Endothelial cell (in vitro differentiated cells): ENCODE data around the gene FFAR1. TPM values are rescaled to one million over a fixed set of nuclear protein-coding genes. Genes with fewer than 3 reads are reported as not detected.

Experiments used
- DNase-seq: peaks from one replicate; pipeline ENCODE4 v3.0.0; 2021; ENCODE audit warnings: low spot score
- H3K27ac Mint-ChIP-seq: one replicate; pipeline ENCODE4 v1.8.0; 2021; ENCODE audit warnings: mixed read lengths, inconsistent platforms; ENCODE audit not compliant: unreplicated experiment
- H3K27me3 Mint-ChIP-seq: one replicate; pipeline ENCODE4 v1.8.0; 2021; ENCODE audit warnings: mild to moderate bottlenecking, moderate library complexity, mixed read lengths, inconsistent platforms; ENCODE audit not compliant: unreplicated experiment
- H3K36me3 Mint-ChIP-seq: one replicate; pipeline ENCODE4 v1.8.0; 2021; ENCODE audit warnings: mild to moderate bottlenecking, low read depth, mixed read lengths, inconsistent platforms; ENCODE audit not compliant: unreplicated experiment
- H3K4me1 Mint-ChIP-seq: one replicate; pipeline ENCODE4 v1.8.0; 2021; ENCODE audit warnings: mild to moderate bottlenecking, mixed read lengths, inconsistent platforms; ENCODE audit not compliant: unreplicated experiment
- H3K4me3 Mint-ChIP-seq: one replicate; pipeline ENCODE4 v1.8.0; 2021; ENCODE audit warnings: mild to moderate bottlenecking, mixed read lengths, inconsistent platforms; ENCODE audit not compliant: unreplicated experiment
- H3K9me3 Mint-ChIP-seq: one replicate; pipeline ENCODE4 v1.8.0; 2021; ENCODE audit warnings: mixed read lengths, inconsistent platforms; ENCODE audit not compliant: unreplicated experiment
- total RNA-seq: library from RNA; stranded (reverse); fragmentation: NEBNext Ultra II Directional; extraction: Animal tissue kit (Norgen Biotek cat#: 25700); gene quantifications from one replicate; pipeline ENCODE4 v1.2.1, GENCODE V29; 2021; ENCODE audit not compliant: unreplicated experiment
- TF ChIP-seq, protein P1 (sequence below): fragments of 200-600 bp; sonication (generic); IDR thresholded peaks from one replicate; pipeline ENCODE4 v1.5.0; 2021; ENCODE audit warnings: antibody characterized with exemption; ENCODE audit not compliant: unreplicated experiment

FFAR1 gene
- total RNA-seq, 1 donor from 2014 or later, result not detected

DNA sequence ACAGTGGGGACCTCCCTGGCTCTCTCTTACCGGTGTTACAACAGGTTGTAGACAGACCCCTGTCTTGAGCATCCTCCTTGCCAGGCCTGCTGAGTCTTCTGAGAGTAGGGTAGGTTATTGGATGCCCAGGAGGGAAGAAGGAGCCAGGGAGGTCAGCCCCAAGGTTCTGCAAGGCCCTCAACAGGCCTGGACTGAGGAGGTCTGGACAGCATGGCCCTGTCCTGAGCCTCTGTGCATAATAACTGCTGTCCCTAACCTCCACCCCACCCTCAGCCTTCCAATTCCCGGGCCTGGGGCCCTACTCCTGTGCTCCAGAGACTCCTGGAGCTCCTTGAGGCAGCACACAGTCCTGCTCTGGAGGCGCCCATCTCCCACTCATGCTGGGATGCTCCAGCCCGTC is 18.4 kb upstream of the FFAR1 start:
- Mint-ChIP-seq H3K27ac (no peak overlapping the region), H3K36me3 (no peaks in the 10 kb centered on the region), H3K4me1 (no peaks in the 10 kb centered on the region), H3K9me3 (no peaks in the 10 kb centered on the region), H3K4me3 (no peak overlapping the region), H3K27me3 (no peaks in the 10 kb centered on the region)
- TF ChIP-seq, protein P1, sequence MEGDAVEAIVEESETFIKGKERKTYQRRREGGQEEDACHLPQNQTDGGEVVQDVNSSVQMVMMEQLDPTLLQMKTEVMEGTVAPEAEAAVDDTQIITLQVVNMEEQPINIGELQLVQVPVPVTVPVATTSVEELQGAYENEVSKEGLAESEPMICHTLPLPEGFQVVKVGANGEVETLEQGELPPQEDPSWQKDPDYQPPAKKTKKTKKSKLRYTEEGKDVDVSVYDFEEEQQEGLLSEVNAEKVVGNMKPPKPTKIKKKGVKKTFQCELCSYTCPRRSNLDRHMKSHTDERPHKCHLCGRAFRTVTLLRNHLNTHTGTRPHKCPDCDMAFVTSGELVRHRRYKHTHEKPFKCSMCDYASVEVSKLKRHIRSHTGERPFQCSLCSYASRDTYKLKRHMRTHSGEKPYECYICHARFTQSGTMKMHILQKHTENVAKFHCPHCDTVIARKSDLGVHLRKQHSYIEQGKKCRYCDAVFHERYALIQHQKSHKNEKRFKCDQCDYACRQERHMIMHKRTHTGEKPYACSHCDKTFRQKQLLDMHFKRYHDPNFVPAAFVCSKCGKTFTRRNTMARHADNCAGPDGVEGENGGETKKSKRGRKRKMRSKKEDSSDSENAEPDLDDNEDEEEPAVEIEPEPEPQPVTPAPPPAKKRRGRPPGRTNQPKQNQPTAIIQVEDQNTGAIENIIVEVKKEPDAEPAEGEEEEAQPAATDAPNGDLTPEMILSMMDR, result no peak
- DNase-seq, result no peak

DNA sequence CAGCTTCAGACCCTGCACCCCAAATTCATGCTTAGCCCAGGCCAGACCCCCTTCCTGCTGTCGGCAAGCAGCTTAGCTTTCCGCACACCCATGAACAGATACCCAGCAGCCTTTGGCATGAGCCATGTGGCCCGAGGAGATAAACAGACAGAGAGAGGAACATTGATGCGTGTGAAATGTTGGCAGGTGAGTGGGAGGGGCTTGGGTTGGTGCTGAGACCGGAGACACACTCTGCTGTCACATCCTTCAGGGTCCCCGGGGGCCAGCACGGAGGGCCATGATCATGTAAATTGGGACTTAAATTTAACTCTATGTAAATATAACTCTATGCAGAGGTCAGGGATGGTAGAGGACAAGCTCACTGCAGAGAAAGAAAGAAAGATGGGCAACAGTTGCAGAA is 17.2 kb upstream of the FFAR1 start:
- Mint-ChIP-seq H3K36me3 (no peaks in the 10 kb centered on the region), H3K4me1 (no peaks in the 10 kb centered on the region), H3K27ac (no peak overlapping the region), H3K27me3 (no peaks in the 10 kb centered on the region), H3K4me3 (no peak overlapping the region), H3K9me3 (no peaks in the 10 kb centered on the region)
- TF ChIP-seq, protein P1, result no peak
- DNase-seq, result no peak

DNA sequence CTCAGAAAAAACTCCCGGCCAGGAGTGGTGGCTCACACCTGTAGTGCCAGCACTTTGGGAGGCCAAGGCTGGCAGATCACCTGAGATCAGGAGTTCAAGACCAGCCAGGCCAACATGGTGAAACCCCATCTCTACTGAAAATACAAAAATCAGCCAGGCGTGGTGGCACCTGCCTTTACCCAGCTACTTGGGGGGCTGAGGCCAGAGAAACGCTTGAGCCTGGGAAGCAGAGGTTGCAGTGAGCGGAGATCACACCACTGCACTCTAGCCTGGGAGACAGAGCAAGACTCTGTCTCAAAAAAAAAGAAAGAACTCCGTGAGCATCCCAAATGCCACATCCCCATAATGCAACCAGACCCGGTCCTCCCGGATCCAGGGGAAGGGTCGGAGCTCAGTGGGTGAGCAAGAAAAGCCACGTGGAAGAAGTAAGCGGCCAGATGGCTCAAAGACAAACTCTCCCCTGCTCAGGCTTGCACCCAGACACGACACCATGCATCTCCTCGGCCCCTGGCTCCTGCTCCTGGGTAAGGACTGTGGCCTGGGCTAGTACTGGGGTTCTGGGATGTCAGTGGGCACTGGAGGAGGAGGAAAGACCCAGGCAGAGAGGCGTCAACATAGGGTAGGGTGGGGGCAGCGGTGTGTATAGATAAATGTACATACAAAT is 16.0 kb upstream of the FFAR1 start:
- Mint-ChIP-seq H3K4me3 (no peak overlapping the region), H3K36me3 (no peaks in the 10 kb centered on the region), H3K27me3 (no peaks in the 10 kb centered on the region), H3K27ac (no peak overlapping the region), H3K9me3 (no peaks in the 10 kb centered on the region), H3K4me1 (no peaks in the 10 kb centered on the region)
- no peak for DNase-seq
- TF ChIP-seq, protein P1, result no peak

DNA sequence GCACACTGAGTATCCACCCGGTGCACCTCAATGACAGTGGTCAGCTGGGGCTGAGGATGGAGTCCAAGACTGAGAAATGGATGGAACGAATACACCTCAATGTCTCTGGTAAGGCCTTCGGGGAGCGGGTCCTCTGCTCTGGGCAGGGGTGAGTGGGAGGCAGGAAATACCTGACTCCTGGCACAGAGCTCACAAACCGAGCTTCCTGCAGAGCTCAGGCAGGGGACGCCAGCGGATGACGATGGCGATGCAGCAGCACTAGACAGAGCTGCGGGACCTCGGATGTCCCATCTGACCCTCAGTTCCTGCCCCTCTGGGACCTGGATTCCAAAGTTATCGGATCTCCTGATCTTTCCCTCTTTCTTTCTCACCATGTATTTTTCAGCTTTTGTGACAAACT is 14.9 kb upstream of the FFAR1 start:
- Mint-ChIP-seq H3K27me3 (no peaks in the 10 kb centered on the region), H3K9me3 (no peaks in the 10 kb centered on the region), H3K4me3 (no peak overlapping the region), H3K4me1 (no peaks in the 10 kb centered on the region), H3K36me3 (no peaks in the 10 kb centered on the region), H3K27ac (no peak overlapping the region)
- DNase-seq, result no peak
- TF ChIP-seq, protein P1, result no peak

DNA sequence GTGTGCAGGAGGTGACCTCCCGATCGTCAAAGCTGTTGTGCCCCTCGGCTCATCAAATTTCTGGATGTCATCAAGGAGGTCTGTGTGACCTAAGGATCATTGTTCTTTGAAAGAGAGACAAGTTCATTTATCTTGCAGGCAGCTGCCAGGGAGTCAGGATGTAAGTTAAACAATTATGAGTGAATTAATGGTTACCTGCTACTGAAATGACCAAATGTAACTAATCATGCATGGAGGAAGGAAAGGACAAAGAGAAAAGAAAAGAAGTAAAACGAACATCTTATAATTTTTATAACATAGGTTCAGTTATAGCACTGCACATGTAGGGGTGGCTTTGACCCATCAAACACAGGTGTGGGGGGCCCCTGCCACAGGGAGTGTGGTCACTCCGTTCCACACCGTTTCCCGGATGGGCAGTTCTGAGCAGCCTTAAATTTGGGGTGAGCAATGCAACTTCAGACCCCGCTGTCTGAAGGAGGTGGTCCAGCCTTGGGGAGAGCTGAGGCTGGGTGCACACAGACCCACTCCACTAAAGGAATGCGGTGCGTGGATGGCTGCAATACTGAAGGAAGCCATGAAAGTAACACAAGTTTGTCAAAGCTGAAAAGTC is 13.5 kb upstream of the FFAR1 start:
- Mint-ChIP-seq H3K36me3 (no peaks in the 10 kb centered on the region), H3K27ac (no peak overlapping the region), H3K4me3 (no peak overlapping the region), H3K9me3 (no peaks in the 10 kb centered on the region), H3K4me1 (no peaks in the 10 kb centered on the region), H3K27me3 (no peaks in the 10 kb centered on the region)
- DNase-seq, result no peak
- TF ChIP-seq, protein P1, result no peak
